Measurements from ENCODE around the gene ZNF275. TPM values are rescaled to one million over a fixed set of nuclear protein-coding genes. Genes with fewer than 3 reads are reported as not detected.

ZNF275 gene
- total RNA-seq, 1 experiment from 2014 or later: 16.9 TPM

GRCh38 chrX:153317306-153317705 is 16.6 kb upstream of the ZNF275 start:
- no peaks in the 10 kb centered on the region for H3K36me3 ChIP-seq (ENCODE audit: insufficient read depth, low read length, poor library complexity, severe bottlenecking)
- H3K27ac ChIP-seq (ENCODE audit: low read depth, low read length, poor library complexity, severe bottlenecking): no peak overlapping the region
- H3K27me3 ChIP-seq (replicated peaks; ENCODE audit: insufficient read depth, low read depth, low read length, poor library complexity): no peaks in the 10 kb centered on the region
- no TSS peak for BruUV-seq (replicated peaks)
- intact Hi-C loops (cut with micrococcal nuclease; ENCODE audit: unreplicated experiment): no loop called here
- POLR2A ChIA-PET (ENCODE audit: low non-redundant PET): no interaction called here
- TF ChIP-seq EZH2 (IDR thresholded peaks at IDR 0.05; ENCODE audit: borderline replicate concordance, low read depth, low read length, poor library complexity, severe bottlenecking) (no peak), CTCF (conservative IDR thresholded peaks at IDR 0.05; ENCODE audit: low read depth, low read length) (no peak)
- CTCF ChIA-PET: no interaction called here
- H3K9me3 ChIP-seq (ENCODE audit: low read depth, low read length, poor library complexity, severe bottlenecking): no peaks in the 10 kb centered on the region
- no peak overlapping the region for H3K4me3 ChIP-seq (ENCODE audit: low read depth, low read length, poor library complexity, severe bottlenecking)
- no peak for DNase-seq (ENCODE audit: low spot score)
- H3K4me1 ChIP-seq (ENCODE audit: insufficient read depth, low read length, poor library complexity, severe bottlenecking): no peaks in the 10 kb centered on the region

- Histone ChIP-seq H3K27me3 (replicated peaks; ENCODE audit: insufficient read depth, low read depth, low read length, poor library complexity) (no peaks in the 10 kb centered on the region), H3K9me3 (ENCODE audit: low read depth, low read length, poor library complexity, severe bottlenecking) (no peaks in the 10 kb centered on the region), H3K4me3 (ENCODE audit: low read depth, low read length, poor library complexity, severe bottlenecking) (no peak overlapping the region), H3K36me3 (ENCODE audit: insufficient read depth, low read length, poor library complexity, severe bottlenecking) (no peaks in the 10 kb centered on the region), H3K4me1 (ENCODE audit: insufficient read depth, low read length, poor library complexity, severe bottlenecking) (no peaks in the 10 kb centered on the region), H3K27ac (ENCODE audit: low read depth, low read length, poor library complexity, severe bottlenecking) (no peak overlapping the region)
- TF ChIP-seq CTCF (conservative IDR thresholded peaks at IDR 0.05; ENCODE audit: low read depth, low read length) (no peak), EZH2 (IDR thresholded peaks at IDR 0.05; ENCODE audit: borderline replicate concordance, low read depth, low read length, poor library complexity, severe bottlenecking) (no peak)
- CTCF ChIA-PET: no interaction called here
- BruUV-seq (replicated peaks): no TSS peak
- intact Hi-C loops (cut with micrococcal nuclease; ENCODE audit: unreplicated experiment): no loop called here
- no peak for DNase-seq (ENCODE audit: low spot score)
- POLR2A ChIA-PET (ENCODE audit: low non-redundant PET): no interaction called here
These were observed 15.8 kb upstream of the ZNF275 start for GRCh38 chrX:153317996-153318722.

GRCh38 chrX:153318811-153319210 is 15.1 kb upstream of the ZNF275 start:
- BruUV-seq (replicated peaks): no TSS peak
- no peak for TF ChIP-seq EZH2 (IDR thresholded peaks at IDR 0.05; ENCODE audit: borderline replicate concordance, low read depth, low read length, poor library complexity, severe bottlenecking)
- no peak for TF ChIP-seq CTCF (conservative IDR thresholded peaks at IDR 0.05; ENCODE audit: low read depth, low read length)
- no peaks in the 10 kb centered on the region for H3K27me3 ChIP-seq (replicated peaks; ENCODE audit: insufficient read depth, low read depth, low read length, poor library complexity)
- no peaks in the 10 kb centered on the region for H3K9me3 ChIP-seq (ENCODE audit: low read depth, low read length, poor library complexity, severe bottlenecking)
- no peaks in the 10 kb centered on the region for H3K4me1 ChIP-seq (ENCODE audit: insufficient read depth, low read length, poor library complexity, severe bottlenecking)
- no peak overlapping the region for H3K27ac ChIP-seq (ENCODE audit: low read depth, low read length, poor library complexity, severe bottlenecking)
- no peaks in the 10 kb centered on the region for H3K36me3 ChIP-seq (ENCODE audit: insufficient read depth, low read length, poor library complexity, severe bottlenecking)
- no peak for DNase-seq (ENCODE audit: low spot score)
- CTCF ChIA-PET: no interaction called here
- POLR2A ChIA-PET (ENCODE audit: low non-redundant PET): no interaction called here
- intact Hi-C loops (cut with micrococcal nuclease; ENCODE audit: unreplicated experiment): no loop called here
- no peak overlapping the region for H3K4me3 ChIP-seq (ENCODE audit: low read depth, low read length, poor library complexity, severe bottlenecking)
